ENCODE measurements around the gene CAMTA1.

The CAMTA1 gene

DNA sequence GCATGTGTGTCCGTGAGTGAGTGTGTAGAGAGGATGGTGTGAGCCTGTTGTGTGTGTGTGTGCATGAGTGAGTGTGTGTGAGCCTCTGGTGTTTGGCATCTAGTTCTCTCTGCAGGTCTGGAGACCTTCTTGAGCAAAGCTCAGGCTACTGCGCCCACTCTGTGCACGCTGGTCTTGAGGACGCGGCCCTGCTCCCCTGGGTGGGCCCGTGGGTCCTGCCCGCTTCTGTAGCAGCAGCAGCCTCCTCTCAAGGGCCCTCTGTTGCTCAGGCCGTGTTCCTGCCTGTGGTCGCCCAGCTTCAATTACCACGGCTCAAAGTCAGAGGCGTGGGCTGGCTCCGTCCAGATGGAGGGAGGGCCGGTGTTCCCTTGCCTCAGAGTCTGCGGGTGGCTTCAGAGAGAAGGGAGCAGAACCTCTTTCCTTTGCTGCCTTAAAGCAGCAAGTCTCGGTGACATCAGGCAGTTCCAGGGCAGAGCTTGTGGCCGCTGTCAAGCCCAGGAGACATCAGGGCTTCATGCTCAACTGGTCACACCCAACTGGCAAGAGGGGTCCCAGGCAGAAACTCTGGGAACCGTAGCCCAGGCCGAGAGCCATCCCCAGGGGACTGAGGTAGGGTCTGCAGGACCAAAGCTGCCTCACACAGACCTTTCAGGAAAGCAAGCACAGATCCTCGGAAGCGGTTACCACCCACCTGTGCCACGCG is 715.3 kb downstream of the CAMTA1 start:
- DNase-seq (ENCODE audit: low spot score) = no peak

DNA sequence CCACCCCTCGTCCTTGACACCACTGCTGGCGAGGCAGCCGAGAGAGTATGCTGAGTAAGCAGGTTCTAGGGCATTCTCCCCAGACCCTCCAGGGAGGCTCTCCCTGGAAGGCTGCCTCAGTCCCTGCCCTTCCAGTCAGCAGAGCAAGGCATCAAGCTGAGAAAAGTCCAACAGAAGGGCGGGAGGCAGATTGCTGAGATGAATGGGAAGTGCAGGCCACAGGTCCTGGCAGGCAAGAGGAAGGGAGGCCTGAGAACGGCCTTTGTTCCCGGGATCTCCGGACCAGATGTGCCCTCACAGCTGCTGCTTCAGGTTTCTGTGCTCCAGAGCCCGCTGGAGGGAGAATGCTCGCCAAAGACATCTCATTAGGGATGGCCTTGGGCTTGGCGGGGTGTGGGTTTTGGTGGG is 715.8 kb downstream of the CAMTA1 start:
- no peak for DNase-seq (ENCODE audit: low spot score)

DNA sequence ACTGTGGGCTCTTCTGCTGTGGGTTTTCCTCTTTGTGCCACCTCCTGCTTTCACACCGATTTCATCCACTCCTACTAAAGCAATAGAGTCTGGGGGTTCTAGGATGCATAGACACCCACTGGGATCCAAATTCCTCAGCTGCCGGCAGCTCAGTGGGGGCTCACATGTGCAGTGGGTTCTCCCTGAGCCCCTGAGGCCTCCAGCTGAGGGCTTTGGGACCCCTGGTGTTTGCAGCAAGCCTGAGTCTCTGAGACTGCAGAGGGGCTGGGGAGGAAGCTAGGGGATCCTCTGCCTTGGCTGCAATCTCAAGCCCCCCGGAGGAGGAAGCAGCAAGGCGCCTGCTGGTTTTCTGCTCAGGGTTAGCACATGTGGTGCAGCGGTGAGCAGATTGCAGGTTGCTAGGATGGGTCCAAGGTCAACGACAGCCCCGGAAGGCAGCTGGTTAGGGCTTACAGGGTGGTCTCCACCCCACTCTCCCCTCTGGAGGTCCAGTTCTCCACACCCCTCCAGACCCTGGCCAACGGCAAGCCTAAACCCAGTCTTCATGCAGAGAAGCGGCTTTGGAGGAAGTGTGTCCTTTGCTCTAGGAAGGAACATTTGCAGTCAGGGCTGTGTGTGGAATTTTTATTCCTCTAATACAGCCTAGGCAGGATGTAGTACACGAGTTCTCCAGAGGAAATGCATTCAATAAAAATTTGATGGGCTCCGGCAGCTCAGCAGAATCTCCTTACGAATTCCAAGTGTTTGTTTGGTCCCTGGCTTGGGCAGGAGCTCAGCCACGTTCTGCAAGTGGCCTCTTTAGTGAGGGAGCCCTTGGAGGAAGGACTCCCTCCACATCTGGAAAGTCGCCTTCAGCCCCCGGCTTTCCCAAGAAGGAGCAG is 716.7 kb downstream of the CAMTA1 start:
- no peak for DNase-seq (ENCODE audit: low spot score)

DNA sequence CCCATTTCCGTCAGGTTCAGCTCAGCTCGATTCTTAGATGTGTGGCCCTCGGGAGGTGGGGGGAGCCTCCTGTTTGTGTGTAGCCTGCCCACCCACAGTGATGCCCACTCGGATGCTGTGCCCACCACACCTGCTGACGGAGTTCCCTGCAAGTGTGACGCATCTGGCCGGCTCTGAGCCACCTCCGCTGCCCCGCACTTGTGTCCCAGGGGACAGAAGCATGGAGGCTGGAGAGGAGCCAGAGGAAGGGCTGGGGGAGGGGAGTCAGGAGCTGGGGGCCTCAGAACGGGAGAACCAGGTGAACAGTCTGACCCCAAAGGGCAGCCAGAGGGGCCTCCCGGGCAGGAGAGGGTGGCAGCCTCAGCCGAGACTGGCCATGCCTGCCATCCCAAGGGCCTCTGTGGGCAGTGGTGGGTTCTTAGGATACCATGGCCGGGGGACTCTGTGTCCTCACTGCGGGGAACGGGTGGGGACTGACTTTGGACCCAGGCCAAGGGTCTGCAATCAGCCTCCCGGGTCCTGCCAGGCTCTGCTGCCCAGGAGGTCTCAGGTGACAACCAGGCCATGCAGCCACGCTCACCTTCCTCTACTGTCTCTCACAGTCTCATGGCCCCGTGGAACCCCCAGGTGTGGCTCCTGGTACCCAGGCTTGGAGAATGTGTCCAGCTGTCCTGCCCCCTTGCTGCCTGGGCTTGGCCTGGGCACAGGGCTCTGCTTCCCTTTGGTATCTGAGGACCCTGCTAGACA is 718.6 kb downstream of the CAMTA1 start:
- no peak for DNase-seq (ENCODE audit: low spot score)

DNA sequence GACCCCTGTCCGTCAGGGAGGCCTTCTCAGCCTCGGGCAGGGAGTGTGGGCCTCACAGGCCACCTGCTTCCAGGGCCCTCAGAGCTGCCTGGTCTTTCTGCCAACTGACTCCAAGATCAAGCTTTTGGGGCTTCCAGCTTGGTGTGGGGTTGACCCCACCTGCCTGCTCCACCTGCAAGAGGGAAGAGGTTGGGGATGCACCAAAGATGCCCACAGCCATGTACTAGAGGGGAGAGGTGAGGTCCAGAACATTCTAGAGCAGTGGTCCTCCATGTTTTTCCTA is 719.1 kb downstream of the CAMTA1 start:
- DNase-seq (ENCODE audit: low spot score) = no peak

DNA sequence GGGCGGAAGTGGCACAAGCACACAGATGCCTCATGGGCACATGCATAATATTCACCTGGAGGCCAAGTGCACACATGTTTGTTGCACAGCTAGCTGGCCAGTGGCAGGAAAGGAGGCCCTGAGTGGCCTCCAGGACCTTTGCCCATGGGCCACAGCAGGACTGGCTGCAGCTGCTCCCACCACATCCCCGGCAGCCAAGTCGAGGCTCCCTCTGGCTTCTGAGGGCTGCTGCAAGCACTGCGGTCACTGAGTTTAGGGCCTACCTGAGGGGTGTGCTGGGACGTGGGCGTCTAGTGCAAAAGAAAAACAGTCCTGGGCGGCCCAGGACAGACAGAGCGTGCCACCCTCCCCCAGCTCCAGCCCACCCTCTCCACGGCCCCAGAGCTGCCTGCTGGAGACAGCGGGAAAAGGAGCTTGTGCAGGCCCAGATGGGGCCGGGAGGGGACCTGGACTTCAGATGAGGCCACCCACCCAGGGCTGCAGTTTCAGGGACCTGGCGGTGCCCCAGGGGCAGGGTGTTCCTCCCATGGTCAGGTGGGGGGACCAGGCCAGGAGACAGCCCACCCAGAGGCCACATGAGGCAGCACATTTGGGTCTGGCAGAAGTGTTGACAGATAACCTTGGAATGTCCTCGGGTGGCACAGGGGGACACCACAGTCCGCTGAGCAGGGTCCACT is 720.0 kb downstream of the CAMTA1 start:
- no peak for DNase-seq (ENCODE audit: low spot score)

DNA sequence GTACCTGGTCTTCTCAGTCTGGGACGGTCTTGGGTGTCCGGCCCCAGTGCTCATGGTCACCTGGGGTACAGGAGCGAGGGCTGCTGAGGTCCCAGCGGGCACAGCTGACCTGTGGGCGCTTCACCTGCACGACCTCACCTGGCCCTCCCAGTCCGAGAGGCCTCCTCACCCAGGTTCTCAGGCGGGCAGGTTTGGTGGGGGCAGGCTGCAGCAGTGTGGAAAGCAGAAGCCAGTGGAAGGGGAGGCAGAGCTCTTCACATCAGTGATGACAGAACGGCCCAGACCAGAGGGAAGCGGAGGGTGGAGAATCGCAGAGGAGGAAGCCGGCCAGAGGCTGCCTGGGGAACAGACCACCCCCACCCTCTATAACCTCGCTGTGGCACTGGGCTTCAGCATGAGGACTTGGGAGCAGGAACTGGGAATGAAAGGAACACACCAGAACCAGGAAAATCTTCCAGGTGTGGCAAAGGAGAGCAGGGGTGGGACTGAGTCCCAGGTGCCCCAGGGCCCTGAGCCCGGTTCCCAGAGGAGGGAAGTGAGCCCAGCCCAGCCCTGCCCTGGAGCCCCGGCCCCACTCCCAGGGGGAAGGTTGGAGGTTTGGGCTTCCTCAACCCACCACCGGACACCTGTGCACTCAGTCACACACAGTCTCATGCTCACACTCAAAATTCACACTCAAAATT is 720.7 kb downstream of the CAMTA1 start:
- DNase-seq (ENCODE audit: low spot score) = no peak

DNA sequence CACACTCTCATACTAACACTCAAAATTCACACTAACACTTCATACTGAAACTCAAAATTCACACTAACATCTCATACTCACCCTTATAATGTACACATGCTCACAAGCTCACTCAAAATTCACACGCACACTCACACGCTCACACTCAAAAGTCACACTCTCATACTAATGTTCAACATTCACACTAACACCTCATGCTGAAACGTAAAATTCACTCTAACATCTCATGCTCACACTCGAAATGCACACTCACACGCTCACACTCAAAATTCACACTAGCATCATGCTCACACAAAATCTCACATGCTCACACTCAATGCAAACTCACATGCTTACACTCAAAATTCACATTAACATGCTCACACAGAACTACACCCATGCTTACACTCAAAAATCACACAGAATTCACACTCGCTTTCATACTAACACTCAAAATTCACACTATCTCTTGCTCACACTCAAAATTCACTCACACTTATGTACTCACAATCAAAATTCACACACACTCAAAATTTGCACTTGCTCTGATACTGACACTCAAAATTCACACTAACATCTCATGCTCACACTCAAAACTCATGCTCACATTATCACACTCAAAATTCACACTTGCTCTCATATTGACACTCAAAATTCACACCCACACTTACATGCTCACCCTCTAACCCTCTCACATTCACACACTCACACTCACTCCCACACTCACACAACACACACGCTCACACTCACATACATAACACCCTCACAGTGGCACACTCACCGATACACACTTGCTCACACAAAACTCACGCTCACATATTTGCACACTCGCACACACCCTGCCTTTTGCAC is 721.4 kb downstream of the CAMTA1 start:
- DNase-seq (ENCODE audit: low spot score) = no peak

DNA sequence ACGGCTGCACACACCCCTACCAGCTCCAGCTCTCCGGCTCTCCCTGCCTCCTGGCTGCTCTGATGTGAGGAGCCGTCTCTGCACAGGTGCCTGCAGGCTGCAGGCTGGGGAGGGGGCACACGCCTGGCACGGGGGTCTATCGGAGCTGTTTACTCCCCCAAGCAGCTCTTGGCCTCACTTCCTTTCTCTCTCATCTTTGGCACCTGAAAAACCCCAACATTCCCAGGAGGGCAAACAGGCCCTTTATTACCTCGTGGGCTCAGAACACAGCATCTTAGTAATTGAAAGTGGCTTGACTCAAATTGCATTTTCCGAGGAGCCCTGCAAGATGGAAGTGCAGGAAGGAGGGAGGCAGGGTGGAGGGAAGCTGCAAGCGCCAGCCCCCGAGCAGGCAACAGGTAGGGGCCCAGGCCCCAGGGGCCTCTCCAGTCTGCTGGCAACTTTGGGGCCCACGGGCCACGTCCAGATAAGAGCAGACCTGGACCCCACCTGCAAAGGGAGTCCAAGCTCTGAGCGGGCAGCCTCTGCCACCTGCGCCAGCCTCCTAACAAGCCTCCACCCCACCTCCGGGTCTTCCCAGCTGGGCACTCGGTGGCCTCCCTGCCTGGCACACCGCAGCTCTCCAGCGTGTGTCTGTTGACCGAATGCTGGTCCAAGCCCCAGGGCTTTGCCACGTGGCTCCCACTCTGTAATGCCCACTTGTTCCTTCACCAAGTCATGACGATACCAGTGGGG is 722.2 kb downstream of the CAMTA1 start:
- no peak for DNase-seq (ENCODE audit: low spot score)

DNA sequence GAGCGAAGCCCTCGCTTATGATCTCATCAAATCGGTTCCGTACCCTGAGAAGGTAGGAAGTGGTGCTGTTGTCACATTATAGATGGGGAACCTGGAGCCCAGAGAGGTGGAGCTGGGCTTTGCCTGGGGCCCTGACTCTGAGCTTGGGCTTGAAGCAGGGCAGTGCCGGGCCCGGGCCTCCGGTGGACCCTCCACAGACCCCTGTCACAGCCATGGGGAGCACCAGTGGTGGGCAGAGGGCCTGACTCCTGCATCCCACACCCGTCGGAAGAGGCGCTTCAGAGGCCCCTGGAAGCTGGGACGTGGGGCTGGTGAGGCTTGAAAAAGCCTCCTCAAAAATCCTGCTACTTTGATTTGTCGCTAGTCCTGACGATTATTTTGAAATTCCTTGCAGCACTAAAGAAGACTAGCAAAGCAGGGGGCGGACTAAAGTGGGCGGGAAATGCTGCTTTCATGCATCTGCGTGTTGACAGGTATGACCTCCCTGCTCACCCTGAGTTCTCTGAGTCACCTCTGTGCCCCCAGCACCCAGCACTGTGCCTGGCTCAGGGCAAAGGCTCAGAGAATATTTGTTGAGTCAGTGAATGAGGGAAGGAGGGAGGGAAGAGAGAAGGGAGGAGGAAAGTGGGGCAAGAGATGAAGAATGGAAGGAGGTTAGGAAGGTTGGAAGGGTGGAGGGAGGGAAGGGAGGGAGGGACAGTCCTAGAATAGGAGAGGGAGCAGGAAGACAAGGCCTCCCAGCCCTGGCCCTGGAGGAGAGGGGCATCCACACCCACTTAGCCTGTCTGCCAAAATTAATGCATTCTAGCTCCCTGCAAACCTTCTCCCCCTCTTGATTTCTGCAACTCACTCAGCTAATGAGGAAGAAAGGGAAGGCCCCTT is 723.0 kb downstream of the CAMTA1 start:
- no peak for DNase-seq (ENCODE audit: low spot score)

DNA sequence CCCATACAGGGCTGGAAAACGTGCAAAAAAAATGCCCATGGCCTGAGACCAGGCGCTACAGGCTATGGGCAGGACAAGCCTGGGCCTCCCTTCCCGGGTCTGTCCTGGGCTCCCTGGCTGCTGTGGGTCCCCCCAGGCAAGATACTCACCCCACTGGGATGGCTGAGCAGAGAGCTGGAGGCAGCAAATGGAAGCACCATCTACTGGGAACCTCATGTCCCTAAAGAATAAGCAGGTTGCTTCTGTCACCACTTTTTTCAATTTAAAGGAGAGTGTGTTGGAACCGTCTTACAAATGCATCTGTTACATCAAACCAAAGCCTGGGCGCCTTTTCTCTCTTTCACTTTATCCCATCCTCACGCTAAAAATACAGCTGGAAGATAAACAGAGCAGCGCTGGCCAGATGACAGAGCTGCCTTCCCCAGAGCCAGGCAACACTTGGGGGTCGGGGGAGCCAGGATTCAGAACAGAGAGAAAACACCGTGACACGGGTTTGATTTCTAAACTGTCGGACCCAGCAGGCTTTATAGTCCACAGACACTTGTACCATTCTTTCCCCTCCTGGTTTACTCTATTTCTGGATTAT is 723.8 kb downstream of the CAMTA1 start:
- DNase-seq (ENCODE audit: low spot score) = no peak

DNA sequence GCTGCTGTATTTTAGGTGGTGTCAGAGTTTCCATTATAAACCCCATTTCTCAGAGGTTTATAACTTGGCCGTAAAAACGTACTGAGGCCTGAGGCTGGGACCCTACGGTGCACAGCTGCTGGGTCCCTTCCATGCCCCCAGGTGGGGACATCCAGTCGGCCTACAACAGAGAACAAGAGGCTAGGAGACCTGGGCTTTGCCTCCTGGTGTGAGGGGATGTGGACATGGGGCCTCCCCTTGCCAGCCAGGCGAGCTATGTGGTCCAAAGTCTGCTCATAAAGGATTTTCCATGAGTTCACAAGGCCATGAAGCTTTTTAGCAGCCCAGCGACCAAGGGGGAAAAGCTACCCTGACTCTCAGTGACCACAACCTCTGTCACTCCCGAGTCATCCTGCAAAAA is 724.3 kb downstream of the CAMTA1 start:
- no peak for DNase-seq (ENCODE audit: low spot score)

DNA sequence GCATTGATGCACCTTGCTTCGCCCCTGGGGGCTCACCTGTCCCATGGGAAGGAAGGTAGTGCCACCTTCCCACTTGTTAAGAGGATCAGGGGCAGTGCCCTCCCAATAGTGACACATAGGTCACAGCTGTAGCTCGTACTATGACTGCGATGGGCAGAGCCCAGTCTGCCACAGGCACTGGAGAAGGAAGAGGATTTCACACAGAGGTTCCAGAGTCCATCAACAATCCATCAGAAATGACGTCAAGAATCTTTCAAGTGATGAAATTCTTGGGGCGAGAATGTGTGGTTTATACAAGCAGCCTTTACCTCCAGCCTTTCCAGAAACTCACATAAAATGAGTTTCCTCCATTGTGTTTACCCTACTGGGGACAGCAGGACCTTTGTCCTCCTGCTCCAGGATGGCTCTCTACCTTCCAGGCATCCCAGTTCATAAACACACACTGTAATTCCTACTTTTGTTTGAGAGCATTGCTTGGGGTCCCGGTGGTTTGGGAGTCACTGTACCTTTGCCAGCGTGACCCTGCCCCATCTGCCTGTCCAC is 725.2 kb downstream of the CAMTA1 start:
- DNase-seq (ENCODE audit: low spot score) = no peak

DNA sequence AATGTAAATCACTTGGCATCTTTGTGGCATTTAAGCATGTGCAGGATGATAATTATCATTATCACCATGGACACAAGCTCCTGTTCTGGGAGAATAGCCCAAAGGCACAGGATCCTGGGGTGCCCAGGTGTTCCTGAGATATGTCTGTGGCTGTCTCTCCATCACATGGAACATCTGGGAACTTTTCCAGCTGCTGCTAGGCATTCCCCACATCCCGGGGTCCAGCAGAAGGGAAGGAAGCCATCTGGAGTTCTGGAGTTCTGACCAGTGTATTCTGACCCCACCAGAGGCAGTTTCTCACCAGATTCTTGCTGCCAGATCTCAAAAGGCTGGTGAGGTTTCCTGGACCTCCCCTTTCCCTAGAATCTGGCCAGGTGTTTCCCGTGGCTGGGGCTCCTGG is 726.1 kb downstream of the CAMTA1 start:
- no peak for DNase-seq (ENCODE audit: low spot score)

DNA sequence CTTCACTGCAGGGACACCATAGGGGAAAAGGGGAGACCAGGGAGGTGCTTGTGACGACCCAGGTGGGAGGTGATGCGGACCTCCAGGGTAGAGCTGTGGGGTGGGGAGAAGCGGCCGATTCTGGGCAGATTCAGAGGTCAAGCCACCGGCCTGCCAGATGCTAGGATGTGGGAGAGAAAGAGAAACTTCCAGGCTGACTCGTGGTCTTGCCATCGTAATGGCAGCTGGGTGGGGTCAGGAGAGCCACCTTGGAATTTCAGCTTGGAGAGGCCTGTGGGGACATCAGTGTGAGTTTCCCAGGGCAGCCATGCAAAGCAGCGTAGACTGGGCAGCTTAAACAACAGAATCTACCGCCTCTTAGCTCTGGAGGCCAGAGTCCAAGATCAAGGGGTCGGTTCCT is 727.8 kb downstream of the CAMTA1 start:
- no peak for DNase-seq (ENCODE audit: low spot score)

DNA sequence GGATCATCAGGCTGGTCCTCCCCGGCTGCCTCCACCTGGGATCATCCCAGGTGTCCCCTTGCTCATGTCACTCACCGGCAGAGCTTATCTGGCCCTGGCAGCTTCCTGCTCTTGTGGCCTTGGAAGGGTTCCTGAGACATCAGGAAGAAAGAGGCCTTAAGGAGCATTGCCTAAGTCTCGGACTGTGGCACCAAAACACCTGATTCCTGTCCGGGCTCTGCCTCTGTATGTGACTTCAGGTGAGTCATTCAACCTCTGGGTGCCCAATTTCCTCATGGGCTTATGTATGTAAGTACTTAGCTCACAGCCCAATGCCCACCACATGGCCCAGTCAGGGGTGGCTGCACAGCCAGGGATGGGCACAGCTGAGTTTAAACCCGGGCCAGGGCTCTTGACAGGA is 729.9 kb downstream of the CAMTA1 start:
- no peak for DNase-seq (ENCODE audit: low spot score)

DNA sequence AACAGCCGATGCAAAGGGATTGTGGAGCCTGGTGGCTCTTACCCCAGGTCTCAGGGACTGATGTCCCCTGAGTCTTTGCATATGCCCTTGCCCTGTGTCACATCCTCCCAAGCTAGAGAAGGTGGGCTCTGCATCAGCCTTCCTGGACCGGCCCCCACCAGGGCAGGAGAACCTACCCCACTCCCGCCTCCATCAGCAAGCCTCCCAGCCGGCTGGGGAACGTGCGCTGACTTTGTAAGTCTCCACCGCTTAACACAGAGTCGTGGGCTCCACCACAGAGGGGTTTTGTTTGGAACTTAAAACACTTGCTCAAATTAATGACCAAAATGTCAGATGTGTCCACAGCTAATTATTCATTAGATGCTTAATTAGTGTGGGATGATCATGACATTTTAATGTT is 730.6 kb downstream of the CAMTA1 start:
- no peak for DNase-seq (ENCODE audit: low spot score)

DNA sequence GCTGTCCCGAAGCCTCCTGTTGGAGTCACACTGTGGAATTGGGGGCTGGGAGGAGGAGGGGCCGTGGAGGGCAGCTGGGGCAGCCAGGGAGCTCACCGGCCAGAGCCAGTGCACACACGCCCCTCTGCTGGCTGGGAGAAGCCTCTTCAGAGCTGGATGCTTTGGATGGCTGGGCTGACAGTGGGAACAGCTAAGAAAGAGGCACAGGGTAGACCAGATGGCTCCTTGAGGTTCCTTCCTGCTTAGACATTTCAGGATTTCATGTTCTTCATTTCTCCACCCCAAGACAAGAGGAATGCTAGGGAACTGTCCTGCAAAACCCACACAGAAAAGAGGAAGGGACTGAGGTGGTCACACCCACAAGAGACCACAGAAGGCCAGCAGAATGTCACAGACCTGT is 731.1 kb downstream of the CAMTA1 start:
- DNase-seq (ENCODE audit: low spot score) = no peak

DNA sequence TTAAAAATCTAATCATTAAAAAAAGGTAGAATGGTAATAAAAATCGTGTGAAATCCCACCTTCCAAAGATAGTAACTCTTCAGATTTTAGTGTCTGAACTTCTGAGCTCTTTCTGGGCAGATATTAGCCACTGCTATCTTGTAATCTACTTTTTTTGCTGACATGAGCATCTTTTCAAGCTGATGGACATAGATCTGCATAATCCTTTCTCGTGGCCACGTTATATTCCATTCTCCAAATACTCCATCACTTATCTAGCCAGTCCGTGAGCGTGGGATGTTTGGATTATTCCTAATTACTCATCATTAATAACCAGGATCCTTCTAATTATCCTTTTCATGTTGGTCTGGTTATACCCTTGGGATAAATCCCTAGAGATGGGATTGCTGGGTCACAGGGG is 731.7 kb downstream of the CAMTA1 start:
- no peak for DNase-seq (ENCODE audit: low spot score)

Measured in RKO (cell line).